ENCODE measurements around the gene PARD6A.
A peak's percentile ranks its signal among the peaks of the same experiment; 100 is the strongest.

Gene PARD6A

GRCh38 chr16:67658849-67659674, 1.7 kb upstream of the PARD6A start:
- Histone ChIP-seq H3K9me3 (ENCODE audit: severe bottlenecking) (no peaks in the 10 kb centered on the region), H3K27me3 (ENCODE audit: insufficient read depth, low read depth, severe bottlenecking) (no peaks in the 10 kb centered on the region), H3K36me3 (peaks cover 71% of the 10 kb centered on the region), H3K27ac (peak overlapping the region; percentile 80), H3K4me3 (ENCODE audit: low read depth, low read length) (peak overlapping the region; percentile 86)
- TF ChIP-seq CTCF (IDR thresholded peaks at IDR 0.05; ENCODE audit: low read depth, low read length), result no peak
- no peak for DNase-seq

DNA sequence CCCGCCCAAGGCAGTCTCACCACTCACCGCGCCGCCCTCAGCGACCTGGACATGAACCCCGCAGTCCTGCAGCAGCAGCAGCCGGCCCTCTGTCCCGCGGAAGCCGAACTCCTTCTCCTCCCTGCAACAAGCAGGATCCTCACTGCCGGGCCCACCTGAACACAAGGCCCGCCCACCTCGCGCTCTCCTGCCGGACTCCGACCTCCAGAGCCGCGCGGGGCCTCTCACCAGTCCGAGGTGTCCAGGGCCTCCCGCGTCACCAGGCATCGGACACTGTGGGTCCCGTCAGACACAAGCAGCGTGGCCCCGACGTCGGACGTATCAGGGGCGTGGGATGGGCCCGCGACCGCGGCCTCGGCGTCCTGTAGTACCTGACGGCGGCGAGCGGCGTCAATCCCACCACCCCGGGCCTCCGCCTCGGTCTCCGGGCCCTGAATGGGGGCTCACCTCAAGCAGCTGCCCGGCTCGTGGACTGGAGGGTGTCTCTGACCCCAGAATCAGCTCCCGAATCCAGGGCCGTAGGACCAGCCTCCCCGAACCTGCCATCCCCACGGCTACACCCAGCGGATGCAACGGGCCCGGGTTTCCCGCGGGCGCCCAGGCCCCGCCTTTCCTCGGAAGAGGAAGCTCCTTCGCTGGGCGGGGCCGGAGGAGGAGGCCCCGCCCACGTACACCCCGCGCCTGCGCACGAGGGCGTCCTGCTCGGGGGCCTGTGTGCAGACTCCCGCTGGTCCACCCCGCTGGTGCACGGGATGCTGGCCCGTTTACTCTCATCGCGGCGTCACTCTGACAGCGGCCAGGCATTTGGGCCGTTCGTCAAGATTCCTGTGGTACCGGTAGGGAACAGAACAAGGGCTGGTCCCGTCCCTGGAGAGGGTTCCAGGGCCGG, 841 bp upstream of the PARD6A start, which contains the start of gene ACD:
Gene ACD, minus strand, starts transcription at position 586 of the 889 bp plus-strand sequence. Its CDS starts 40 bp downstream, at position 546.
- DNase-seq, result peak; percentile 88
- no peaks in the 10 kb centered on the region for H3K27me3 ChIP-seq (ENCODE audit: insufficient read depth, low read depth, severe bottlenecking)
- H3K9me3 ChIP-seq (ENCODE audit: severe bottlenecking), result no peaks in the 10 kb centered on the region
- no peak for TF ChIP-seq CTCF (IDR thresholded peaks at IDR 0.05; ENCODE audit: low read depth, low read length)
- H3K4me3 ChIP-seq (ENCODE audit: low read depth, low read length), result peak within 1 kb of the TSS; percentile 86
- peak within 1 kb of the TSS; percentile 80 for H3K27ac ChIP-seq
- peaks cover 70% of the 10 kb centered on the region for H3K36me3 ChIP-seq

- no peak for DNase-seq
- Histone ChIP-seq H3K4me3 (ENCODE audit: low read depth, low read length) (peak overlapping the region; percentile 86), H3K36me3 (peaks cover 57% of the 10 kb centered on the region), H3K27me3 (ENCODE audit: insufficient read depth, low read depth, severe bottlenecking) (no peaks in the 10 kb centered on the region), H3K27ac (peak overlapping the region; percentile 61), H3K9me3 (ENCODE audit: severe bottlenecking) (no peaks in the 10 kb centered on the region)
- no peak for TF ChIP-seq CTCF (IDR thresholded peaks at IDR 0.05; ENCODE audit: low read depth, low read length)
These were observed 471 bp downstream of the PARD6A start for GRCh38 chr16:67661101-67661761.

GRCh38 chr16:67661886-67662652, 1.3 kb downstream of the PARD6A start:
- Histone ChIP-seq H3K27me3 (ENCODE audit: insufficient read depth, low read depth, severe bottlenecking) (no peaks in the 10 kb centered on the region), H3K9me3 (ENCODE audit: severe bottlenecking) (no peaks in the 10 kb centered on the region), H3K36me3 (peaks cover 49% of the 10 kb centered on the region), H3K4me3 (ENCODE audit: low read depth, low read length) (peak overlapping the region; percentile 86; the same call in 1 of the 2 replicates), H3K27ac (no peak overlapping the region)
- no peak for TF ChIP-seq CTCF (IDR thresholded peaks at IDR 0.05; ENCODE audit: low read depth, low read length)
- DNase-seq, result no peak

DNA sequence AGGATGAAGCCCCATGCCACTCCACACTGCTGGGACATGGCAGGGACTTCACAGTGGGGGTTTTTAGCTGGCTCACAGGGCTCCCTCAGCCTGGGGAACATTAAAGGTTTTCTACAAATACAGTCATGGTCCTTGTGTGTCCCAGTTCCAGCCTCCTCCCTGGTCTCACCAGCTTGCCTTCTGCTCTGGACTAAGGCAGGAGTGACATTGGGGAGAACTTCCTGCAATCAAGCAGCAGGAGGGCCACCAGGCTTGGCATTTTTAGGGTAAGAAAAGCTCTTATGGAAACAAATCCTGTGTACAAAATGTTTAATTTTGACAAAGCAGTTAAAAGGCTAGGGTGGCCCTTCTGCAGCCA, 1.9 kb downstream of the PARD6A start:
- no peak for TF ChIP-seq CTCF (IDR thresholded peaks at IDR 0.05; ENCODE audit: low read depth, low read length)
- peaks cover 43% of the 10 kb centered on the region for H3K36me3 ChIP-seq
- no peaks in the 10 kb centered on the region for H3K9me3 ChIP-seq (ENCODE audit: severe bottlenecking)
- no peak overlapping the region for H3K27ac ChIP-seq
- no peaks in the 10 kb centered on the region for H3K27me3 ChIP-seq (ENCODE audit: insufficient read depth, low read depth, severe bottlenecking)
- H3K4me3 ChIP-seq (ENCODE audit: low read depth, low read length), result no peak overlapping the region
- no peak for DNase-seq

Data from WERI-Rb-1 (cell line).